Ascending aorta (tissue), 2 donors: ENCODE results near the gene MCM5. TPM values are rescaled to one million over a fixed set of nuclear protein-coding genes. Genes with fewer than 3 reads are reported as not detected.
"Not testable (repeated sequence)": the region's sequence is repeated elsewhere in the genome, so short reads cannot be mapped to it uniquely, and the experiment has no call there.

Source experiments
- DNase-seq, 2 donors: peaks; one replicate each; pipeline ENCODE4 v3.0.0-alpha.2; 2019; ENCODE audit warnings: low spot score in 2 of 2
- H3K27ac ChIP-seq, 2 donors: fragments of 200-600 bp; sonication (generic); one replicate each; pipeline ENCODE4 v1.5.1; 2016 to 2017; ENCODE audit warnings: mild to moderate bottlenecking in 1 of 2
- H3K27me3 ChIP-seq: fragments of 200-600 bp; sonication (generic); one replicate; pipeline ENCODE4 v1.5.1; 2017
- H3K36me3 ChIP-seq, 2 donors: fragments of 200-600 bp; sonication (generic); one replicate each; pipeline ENCODE4 v1.5.1; 2016
- H3K4me1 ChIP-seq, 2 donors: fragments of 200-600 bp; sonication (generic); one replicate each; pipeline ENCODE4 v1.5.1; 2016 to 2017; ENCODE audit warnings: mild to moderate bottlenecking in 1 of 2
- H3K4me3 ChIP-seq, 2 donors: fragments of 200-600 bp; sonication (generic); one replicate each; pipeline ENCODE4 v1.5.1; 2016 to 2017; ENCODE audit warnings: mild to moderate bottlenecking in 1 of 2
- H3K9me3 ChIP-seq, 2 donors: fragments of 200-600 bp; sonication (generic); one replicate each; pipeline ENCODE4 v1.5.1; 2016
- CTCF ChIP-seq, 3 experiments: fragments of 200-600 bp in 2 of 3; fragments of 450-650 bp in 1 of 3; sonication (generic) in 2 of 3; IDR thresholded peaks; one replicate each; pipeline ENCODE4 v1.5.1; 2016 to 2019; ENCODE audit warnings: antibody characterized with exemption in 3 of 3, mild to moderate bottlenecking in 1 of 3, moderate library complexity in 1 of 3
- intact Hi-C: fragments of 100-400 bp; cut with DNase I; formaldehyde crosslinking; loops from one replicate; pipeline ENCODE4 v1.15.1; 2023
- total RNA-seq: library from RNA; depleted of rRNA; stranded (reverse); fragments of >200 nt; gene quantifications from one replicate; pipeline ENCODE4 v1.1.0, GENCODE V29; 2016

Gene MCM5
- total RNA-seq, 1 donor from 2014 or later, result 31.1 TPM

- Histone ChIP-seq H3K9me3 (no peaks in the 10 kb centered on the region), H3K4me1 (peaks cover 0 to 8% of the 10 kb centered on the region in 2 donors), H3K27ac (no peak overlapping the region), H3K27me3 (no peaks in the 10 kb centered on the region), H3K4me3 (no peak overlapping the region), H3K36me3 (no peaks in the 10 kb centered on the region)
- no peak for TF ChIP-seq CTCF (IDR thresholded peaks at IDR 0.05)
- intact Hi-C loops, result no loop called here
- DNase-seq, result no peak
Observed at GRCh38 chr22:35470903-35471321, 71.0 kb downstream of the MCM5 start.

GRCh38 chr22:35471566-35471965 lies 71.6 kb downstream of the MCM5 start:
- H3K27me3 ChIP-seq, H3K27ac ChIP-seq, H3K9me3 ChIP-seq, H3K4me1 ChIP-seq, H3K36me3 ChIP-seq, H3K4me3 ChIP-seq, intact Hi-C loops, DNase-seq: not testable (repeated sequence)

- intact Hi-C loops, result no loop called here
- H3K9me3 ChIP-seq, result no peaks in the 10 kb centered on the region
- peaks cover 0 to 8% of the 10 kb centered on the region in 2 donors for H3K4me1 ChIP-seq
- H3K4me3 ChIP-seq, result no peak overlapping the region
- no peak overlapping the region for H3K27ac ChIP-seq
- DNase-seq, result no peak
- no peaks in the 10 kb centered on the region for H3K27me3 ChIP-seq
- TF ChIP-seq CTCF (IDR thresholded peaks at IDR 0.05), result no peak
- H3K36me3 ChIP-seq, result no peaks in the 10 kb centered on the region
Observed at GRCh38 chr22:35472488-35472887, 72.5 kb downstream of the MCM5 start.

- intact Hi-C loops, result no loop called here
- no peak for TF ChIP-seq CTCF (IDR thresholded peaks at IDR 0.05)
- no peaks in the 10 kb centered on the region for H3K9me3 ChIP-seq
- H3K36me3 ChIP-seq, result no peaks in the 10 kb centered on the region
- H3K27ac ChIP-seq, result no peak overlapping the region
- H3K27me3 ChIP-seq, result no peaks in the 10 kb centered on the region
- no peak overlapping the region for H3K4me3 ChIP-seq
- no peak for DNase-seq
- no peaks in the 10 kb centered on the region for H3K4me1 ChIP-seq
Observed at GRCh38 chr22:35473971-35474370, 74.0 kb downstream of the MCM5 start.

Other genes starting within 250 kb of the MCM5 start
- 6.8 TPM for gene HMGXB4, start 142.6 kb upstream of the MCM5 start, total RNA-seq
- 84.4 TPM for gene TOM1, start 100.2 kb upstream of the MCM5 start, total RNA-seq
- gene HMOX1, start 19.0 kb upstream of the MCM5 start, total RNA-seq, result 27.1 TPM
- 6.6 TPM for gene RASD2, start 140.7 kb downstream of the MCM5 start, total RNA-seq
- not detected for gene MB, start 217.2 kb downstream of the MCM5 start, total RNA-seq
- gene APOL6, start 248.3 kb downstream of the MCM5 start, total RNA-seq, result 6.4 TPM